Left lung (tissue), 10 donors: ENCODE measurements around the gene PUS10. TPM values are rescaled to one million over a fixed set of nuclear protein-coding genes. Genes with fewer than 3 reads are reported as not detected.

Experiments
- ATAC-seq: fragments of 200-7000 bp; cut with Tn5 transposase; one replicate; pipeline ENCODE4 v1.9.1; 2020; ENCODE audit warnings: moderate library complexity
- DNase-seq, 4 donors: peaks; one replicate each; pipeline ENCODE4 v3.0.0-alpha.2; 2013 to 2020
- H3K27ac ChIP-seq, 2 donors: fragments of 200-600 bp; sonication (generic) in 1 of 2; one replicate each; pipeline versions ENCODE4 v1.5.0 to v1.8.0; 2020 to 2021
- H3K27me3 ChIP-seq, 2 donors: fragments of 200-600 bp; sonication (generic) in 1 of 2; one replicate each; pipeline versions ENCODE4 v1.5.0 to v1.8.0; 2020 to 2021
- H3K36me3 ChIP-seq, 2 donors: fragments of 200-600 bp; sonication (generic) in 1 of 2; one replicate each; pipeline versions ENCODE4 v1.5.0 to v1.8.0; 2020 to 2021
- H3K4me1 ChIP-seq, 2 donors: fragments of 200-600 bp; one replicate each; pipeline ENCODE4 v1.8.0; 2021
- H3K4me3 ChIP-seq, 2 donors: fragments of 200-600 bp; sonication (generic) in 1 of 2; one replicate each; pipeline versions ENCODE4 v1.5.0 to v1.8.0; 2020 to 2021; ENCODE audit warnings: mild to moderate bottlenecking in 1 of 2
- H3K9me3 ChIP-seq, 2 donors: fragments of 200-600 bp; sonication (generic) in 1 of 2; one replicate each; pipeline versions ENCODE4 v1.5.0 to v1.8.0; 2020 to 2021
- CTCF ChIP-seq, 2 donors: fragments of 200-600 bp; sonication (generic) in 1 of 2; IDR thresholded peaks; one replicate each; pipeline versions ENCODE4 v1.5.0 to v1.8.0; 2021; ENCODE audit warnings: antibody characterized with exemption in 2 of 2
- intact Hi-C, 2 donors: fragments of 100-400 bp; cut with DNase I; formaldehyde crosslinking; loops; one replicate each; pipeline versions ENCODE4 v1.11.2 to v1.14.2; 2022
- polyA plus RNA-seq, 6 donors: library from polyadenylated mRNA; unstranded; fragments of 120-200 nt; gene quantifications; one replicate each; pipeline ENCODE4 v1.2.1, GENCODE V29; 2013; ENCODE audit not compliant: insufficient read length in 6 of 6
- total RNA-seq, 2 donors: library from RNA; stranded (reverse); fragmentation: NEBNext Ultra II Directional; extraction: Animal tissue kit (Norgen Biotek cat#: 25700); gene quantifications; one replicate each; pipeline ENCODE4 v1.2.1, GENCODE V29; 2021
- donor health status: DM: no; HTN: yes; CAD: no.
- donor health status: DM: no; HTN: no; CAD: no.

PUS10 gene
- total and polyA plus RNA-seq, 8 donors = 8.6 to 16.1 (median 12.2) TPM

GRCh38 chr2:60899892-60900249 lies 118.2 kb downstream of the PUS10 start:
- ATAC-seq = no peak
- no peak overlapping the region for H3K4me3 ChIP-seq
- H3K9me3 ChIP-seq = no peaks in the 10 kb centered on the region
- intact Hi-C loops = no loop called here
- H3K36me3 ChIP-seq = peaks cover 0 to 97% of the 10 kb centered on the region in 2 donors
- DNase-seq = no peak
- H3K27me3 ChIP-seq = no peaks in the 10 kb centered on the region
- H3K27ac ChIP-seq = no peak overlapping the region
- H3K4me1 ChIP-seq = peaks cover 0 to 6% of the 10 kb centered on the region in 2 donors
- no peak for TF ChIP-seq CTCF (IDR thresholded peaks at IDR 0.05)

- Histone ChIP-seq H3K9me3 (no peaks in the 10 kb centered on the region), H3K4me3 (no peak overlapping the region), H3K4me1 (peaks cover 0 to 6% of the 10 kb centered on the region in 2 donors), H3K27me3 (no peaks in the 10 kb centered on the region), H3K27ac (no peak overlapping the region), H3K36me3 (peaks cover 0 to 97% of the 10 kb centered on the region in 2 donors)
- TF ChIP-seq CTCF (IDR thresholded peaks at IDR 0.05) = no peak
- no peak for ATAC-seq
- intact Hi-C loops = no loop called here
- DNase-seq = no peak
These were observed 118.7 kb downstream of the PUS10 start for GRCh38 chr2:60899230-60899891.

GRCh38 chr2:60898567-60898966 lies 119.5 kb downstream of the PUS10 start:
- H3K4me3 ChIP-seq = no peak overlapping the region
- no peak for TF ChIP-seq CTCF (IDR thresholded peaks at IDR 0.05)
- no peaks in the 10 kb centered on the region for H3K27me3 ChIP-seq
- peaks cover 0 to 97% of the 10 kb centered on the region in 2 donors for H3K36me3 ChIP-seq
- H3K27ac ChIP-seq = no peak overlapping the region
- ATAC-seq (no peak), DNase-seq (no peak)
- H3K4me1 ChIP-seq = peaks cover 0 to 6% of the 10 kb centered on the region in 2 donors
- intact Hi-C loops = no loop called here
- no peaks in the 10 kb centered on the region for H3K9me3 ChIP-seq

Other genes starting within 250 kb of the PUS10 start
- 10 to 100 TPM; 21.0 to 31.8 TPM for gene REL, start 136.7 kb downstream of the PUS10 start, total RNA-seq
- 10 to 100 TPM in 5 of 6 donors, 1 to 10 TPM in 1; 10.0 to 12.8 (median 10.9) TPM for gene REL, start 136.7 kb downstream of the PUS10 start, polyA plus RNA-seq
- gene PEX13, start 535 bp downstream of the PUS10 start, total RNA-seq = 10 to 100 TPM; 25.5 to 31.0 TPM
- 10 to 100 TPM; 24.7 to 31.4 (median 28.5) TPM for gene PEX13, start 535 bp downstream of the PUS10 start, polyA plus RNA-seq
- gene SANBR, start 47.6 kb upstream of the PUS10 start, total RNA-seq = 10 to 100 TPM; 13.8 to 16.2 TPM
- 10 to 100 TPM; 36.0 to 44.1 (median 37.1) TPM for gene SANBR, start 47.6 kb upstream of the PUS10 start, polyA plus RNA-seq
- 10 to 100 TPM in 1 of 2 donors, 1 to 10 TPM in 1; 5.0 to 11.4 TPM for gene C2orf74, start 143.9 kb upstream of the PUS10 start, total RNA-seq
- 10 to 100 TPM; 12.0 to 26.5 (median 19.5) TPM for gene C2orf74, start 143.9 kb upstream of the PUS10 start, polyA plus RNA-seq